Hepatocyte (in vitro differentiated cells): ENCODE results near the gene RGPD6.
"Not testable (repeated sequence)": the region's sequence is repeated elsewhere in the genome, so short reads cannot be mapped to it uniquely, and the experiment has no call there.

Experiments used
- EZH2phosphoT487 ChIP-seq: fragments of 200-600 bp; sonication (generic); IDR thresholded peaks from one replicate; pipeline ENCODE4 v1.6.1; 2018; ENCODE audit warnings: antibody characterized with exemption, mild to moderate bottlenecking, low read depth, moderate library complexity; ENCODE audit not compliant: unreplicated experiment, severe bottlenecking
- TF ChIP-seq, protein P1 (sequence below): fragments of 200-600 bp; sonication (generic); IDR thresholded peaks from 2 replicates; pipeline ENCODE4 v1.5.1; 2016; ENCODE audit warnings: antibody characterized with exemption, mild to moderate bottlenecking; ENCODE audit not compliant: poor library complexity

- TF ChIP-seq, protein P1, sequence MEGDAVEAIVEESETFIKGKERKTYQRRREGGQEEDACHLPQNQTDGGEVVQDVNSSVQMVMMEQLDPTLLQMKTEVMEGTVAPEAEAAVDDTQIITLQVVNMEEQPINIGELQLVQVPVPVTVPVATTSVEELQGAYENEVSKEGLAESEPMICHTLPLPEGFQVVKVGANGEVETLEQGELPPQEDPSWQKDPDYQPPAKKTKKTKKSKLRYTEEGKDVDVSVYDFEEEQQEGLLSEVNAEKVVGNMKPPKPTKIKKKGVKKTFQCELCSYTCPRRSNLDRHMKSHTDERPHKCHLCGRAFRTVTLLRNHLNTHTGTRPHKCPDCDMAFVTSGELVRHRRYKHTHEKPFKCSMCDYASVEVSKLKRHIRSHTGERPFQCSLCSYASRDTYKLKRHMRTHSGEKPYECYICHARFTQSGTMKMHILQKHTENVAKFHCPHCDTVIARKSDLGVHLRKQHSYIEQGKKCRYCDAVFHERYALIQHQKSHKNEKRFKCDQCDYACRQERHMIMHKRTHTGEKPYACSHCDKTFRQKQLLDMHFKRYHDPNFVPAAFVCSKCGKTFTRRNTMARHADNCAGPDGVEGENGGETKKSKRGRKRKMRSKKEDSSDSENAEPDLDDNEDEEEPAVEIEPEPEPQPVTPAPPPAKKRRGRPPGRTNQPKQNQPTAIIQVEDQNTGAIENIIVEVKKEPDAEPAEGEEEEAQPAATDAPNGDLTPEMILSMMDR, result not testable (repeated sequence)
- not testable (repeated sequence) for TF ChIP-seq EZH2phosphoT487
Measured at GRCh38 chr2:110477370-110477769, 99.7 kb downstream of the RGPD6 start.
